ENCODE results near the gene HDGFL3.

The HDGFL3 gene

DNA sequence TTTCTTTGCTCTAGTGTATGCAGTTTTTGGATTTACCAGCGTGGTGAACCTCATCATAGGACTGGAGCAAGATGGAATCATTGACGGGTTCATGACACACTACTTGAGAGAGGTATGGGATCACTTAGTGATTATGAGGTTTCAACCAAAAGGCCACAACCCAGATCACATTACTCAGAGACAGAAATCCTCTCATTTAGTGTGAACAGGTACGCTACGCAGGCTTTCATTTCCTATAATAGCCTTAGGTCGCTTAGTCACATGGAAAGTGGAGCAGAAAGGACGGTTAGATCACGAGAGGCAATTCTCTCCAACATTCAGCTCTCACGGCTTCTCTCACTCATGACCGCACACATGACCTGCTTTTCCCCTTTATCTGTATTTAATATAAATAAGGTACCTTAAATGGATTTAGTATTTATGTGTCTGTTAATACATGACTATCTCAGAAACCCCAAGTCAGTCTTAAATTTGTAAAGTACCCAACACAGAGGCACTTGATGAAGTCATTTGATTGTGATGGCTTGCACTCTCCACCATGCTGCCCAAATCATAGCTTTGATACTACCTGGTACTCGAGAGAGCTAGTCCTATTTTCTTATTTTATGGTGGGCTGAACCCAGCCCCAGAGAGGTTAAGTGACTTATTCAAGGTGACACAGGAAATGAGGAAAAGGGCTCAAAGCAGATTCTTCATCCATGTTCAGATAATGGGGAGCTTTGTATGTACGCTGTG is 91.6 kb downstream of the HDGFL3 start:
- Histone ChIP-seq H3K36me3 (ENCODE audit: control insufficient read depth in 1 of 2, insufficient read depth in 2 of 2, low read length in 2 of 2) (peaks cover 0 to 4% of the 10 kb centered on the region in 2 donors), H3K9me3 (ENCODE audit: control insufficient read depth in 1 of 2, low read length in 2 of 2) (no peaks in the 10 kb centered on the region), H3K9ac (ENCODE audit: low read depth in 1 of 2, low read length in 2 of 2) (no peak overlapping the region), H3K27ac (ENCODE audit: low read depth, low read length) (no peak overlapping the region), H3K4me3 (ENCODE audit: low read depth in 1 of 2, low read length in 2 of 2) (no peak overlapping the region), H3K4me1 (ENCODE audit: control insufficient read depth in 1 of 2, insufficient read depth in 2 of 2, low read length in 2 of 2) (no peaks in the 10 kb centered on the region), H3K27me3 (ENCODE audit: control insufficient read depth in 1 of 2, insufficient read depth in 2 of 2, low read length in 2 of 2) (no peaks in the 10 kb centered on the region)

DNA sequence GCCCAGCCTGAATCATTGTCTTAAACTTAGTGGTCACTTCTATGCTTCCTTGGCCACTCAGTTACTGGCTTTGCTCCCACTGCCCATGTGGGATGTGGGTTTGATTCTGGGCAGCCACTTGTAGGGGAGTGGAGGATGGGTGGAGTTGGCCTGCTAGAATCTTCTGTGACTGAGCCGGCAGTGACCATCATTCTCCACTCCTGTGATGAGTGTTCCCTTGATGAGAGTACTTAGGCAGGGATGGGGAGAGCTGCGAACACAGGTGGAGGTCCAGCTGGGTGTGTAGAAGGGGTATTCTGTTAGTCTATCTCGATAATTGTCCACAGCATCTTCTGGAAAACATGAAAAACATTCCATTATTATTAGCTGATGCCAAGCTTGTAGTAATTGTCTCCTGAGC is 92.2 kb downstream of the HDGFL3 start:
- Histone ChIP-seq H3K9me3 (ENCODE audit: control insufficient read depth in 1 of 2, low read length in 2 of 2) (no peaks in the 10 kb centered on the region), H3K4me1 (ENCODE audit: control insufficient read depth in 1 of 2, insufficient read depth in 2 of 2, low read length in 2 of 2) (no peaks in the 10 kb centered on the region), H3K27ac (ENCODE audit: low read depth, low read length) (no peak overlapping the region), H3K4me3 (ENCODE audit: low read depth in 1 of 2, low read length in 2 of 2) (no peak overlapping the region), H3K27me3 (ENCODE audit: control insufficient read depth in 1 of 2, insufficient read depth in 2 of 2, low read length in 2 of 2) (peaks cover 0 to 2% of the 10 kb centered on the region in 2 donors), H3K36me3 (ENCODE audit: control insufficient read depth in 1 of 2, insufficient read depth in 2 of 2, low read length in 2 of 2) (peaks cover 0 to 4% of the 10 kb centered on the region in 2 donors), H3K9ac (ENCODE audit: low read depth in 1 of 2, low read length in 2 of 2) (no peak overlapping the region)

DNA sequence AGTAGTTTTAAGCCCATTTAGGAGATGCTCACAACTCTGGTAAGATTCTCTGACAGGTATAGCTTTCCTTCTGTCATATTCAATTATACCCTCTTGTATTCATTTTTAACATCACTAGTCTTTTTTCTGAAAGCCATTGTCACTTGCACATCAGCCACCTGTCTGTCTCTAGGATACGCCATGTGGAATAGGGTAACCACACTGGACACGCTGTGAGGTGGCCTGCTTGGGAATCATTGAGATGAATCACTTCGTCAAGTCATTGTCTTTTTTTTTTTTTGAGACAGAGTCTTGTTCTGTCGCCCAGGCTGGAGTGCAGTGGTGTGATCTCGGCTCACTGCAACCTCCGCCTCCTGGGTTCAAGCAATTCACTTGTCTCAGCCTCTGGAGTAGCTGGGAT is 92.8 kb downstream of the HDGFL3 start:
- Histone ChIP-seq H3K27me3 (ENCODE audit: control insufficient read depth in 1 of 2, insufficient read depth in 2 of 2, low read length in 2 of 2) (peaks cover 2 to 6% of the 10 kb centered on the region in 2 donors), H3K9ac (ENCODE audit: low read depth in 1 of 2, low read length in 2 of 2) (no peak overlapping the region), H3K27ac (ENCODE audit: low read depth, low read length) (no peak overlapping the region), H3K36me3 (ENCODE audit: control insufficient read depth in 1 of 2, insufficient read depth in 2 of 2, low read length in 2 of 2) (peaks cover 0 to 4% of the 10 kb centered on the region in 2 donors), H3K4me3 (ENCODE audit: low read depth in 1 of 2, low read length in 2 of 2) (no peak overlapping the region), H3K9me3 (ENCODE audit: control insufficient read depth in 1 of 2, low read length in 2 of 2) (no peaks in the 10 kb centered on the region), H3K4me1 (ENCODE audit: control insufficient read depth in 1 of 2, insufficient read depth in 2 of 2, low read length in 2 of 2) (no peaks in the 10 kb centered on the region)

DNA sequence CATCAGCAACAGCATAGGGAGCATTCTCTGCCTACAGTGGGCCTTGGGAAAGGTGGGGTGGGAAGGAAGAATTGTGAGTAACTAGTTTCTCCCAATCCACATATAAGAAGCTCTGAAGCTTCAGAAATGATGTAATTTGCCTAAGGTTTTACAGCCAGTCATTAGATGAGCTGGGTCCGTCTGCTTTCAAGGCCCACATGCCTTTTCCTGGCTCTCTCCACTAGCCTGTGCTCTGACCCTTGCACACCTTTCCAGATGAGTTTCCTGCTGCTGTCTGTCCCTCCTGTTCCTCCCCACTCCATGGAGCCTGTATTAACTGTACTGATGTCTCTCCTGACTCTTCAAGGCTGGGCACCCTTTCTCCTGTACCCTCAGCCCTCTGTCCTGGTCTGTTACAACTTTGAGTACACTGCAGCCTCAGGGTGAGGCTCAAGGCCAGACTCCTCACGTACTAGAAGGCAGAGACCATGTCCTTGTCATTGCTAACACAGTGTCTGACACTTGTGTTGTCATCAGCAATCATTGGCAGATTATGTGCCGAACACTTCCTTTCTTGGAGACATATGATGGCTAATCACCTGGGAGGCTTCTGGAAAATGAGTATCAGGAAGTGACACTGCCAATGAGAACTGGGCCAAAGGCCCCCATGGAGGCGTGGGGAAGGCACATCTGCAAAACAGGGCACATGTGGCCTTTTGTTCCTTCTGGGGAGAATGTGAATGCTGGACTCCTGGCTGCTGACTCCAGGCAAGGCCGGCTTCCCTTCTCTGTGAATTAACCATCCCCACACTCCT is 93.5 kb downstream of the HDGFL3 start:
- Histone ChIP-seq H3K27me3 (ENCODE audit: control insufficient read depth in 1 of 2, insufficient read depth in 2 of 2, low read length in 2 of 2) (peaks cover 7 to 9% of the 10 kb centered on the region in 2 donors), H3K4me1 (ENCODE audit: control insufficient read depth in 1 of 2, insufficient read depth in 2 of 2, low read length in 2 of 2) (no peaks in the 10 kb centered on the region), H3K9ac (ENCODE audit: low read depth in 1 of 2, low read length in 2 of 2) (no peak overlapping the region), H3K36me3 (ENCODE audit: control insufficient read depth in 1 of 2, insufficient read depth in 2 of 2, low read length in 2 of 2) (peaks cover 0 to 4% of the 10 kb centered on the region in 2 donors), H3K9me3 (ENCODE audit: control insufficient read depth in 1 of 2, low read length in 2 of 2) (no peaks in the 10 kb centered on the region), H3K27ac (ENCODE audit: low read depth, low read length) (no peak overlapping the region), H3K4me3 (ENCODE audit: low read depth in 1 of 2, low read length in 2 of 2) (no peak overlapping the region)

DNA sequence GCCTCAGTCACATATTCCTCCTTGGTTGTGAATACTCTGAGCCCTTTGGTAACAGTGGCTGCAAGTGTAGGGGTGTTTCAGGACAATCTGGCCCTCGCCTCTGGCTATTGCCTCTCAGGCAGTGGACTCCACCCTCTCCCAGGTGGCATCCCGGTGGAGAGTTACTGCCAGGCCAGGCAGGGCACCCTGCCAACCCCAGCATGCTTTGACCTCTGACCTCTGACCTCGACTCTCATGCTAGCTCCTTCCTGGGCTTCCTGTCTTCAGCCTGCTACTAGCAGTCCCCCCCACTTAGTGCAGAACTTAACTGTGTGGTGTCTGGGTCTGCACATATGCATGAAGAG is 94.7 kb downstream of the HDGFL3 start:
- Histone ChIP-seq H3K4me3 (ENCODE audit: low read depth in 1 of 2, low read length in 2 of 2) (no peak overlapping the region), H3K27me3 (ENCODE audit: control insufficient read depth in 1 of 2, insufficient read depth in 2 of 2, low read length in 2 of 2) (peaks cover 18 to 21% of the 10 kb centered on the region in 2 donors), H3K9me3 (ENCODE audit: control insufficient read depth in 1 of 2, low read length in 2 of 2) (no peaks in the 10 kb centered on the region), H3K4me1 (ENCODE audit: control insufficient read depth in 1 of 2, insufficient read depth in 2 of 2, low read length in 2 of 2) (no peaks in the 10 kb centered on the region), H3K36me3 (ENCODE audit: control insufficient read depth in 1 of 2, insufficient read depth in 2 of 2, low read length in 2 of 2) (peaks cover 0 to 4% of the 10 kb centered on the region in 2 donors), H3K27ac (ENCODE audit: low read depth, low read length) (no peak overlapping the region), H3K9ac (ENCODE audit: low read depth in 1 of 2, low read length in 2 of 2) (no peak overlapping the region)

DNA sequence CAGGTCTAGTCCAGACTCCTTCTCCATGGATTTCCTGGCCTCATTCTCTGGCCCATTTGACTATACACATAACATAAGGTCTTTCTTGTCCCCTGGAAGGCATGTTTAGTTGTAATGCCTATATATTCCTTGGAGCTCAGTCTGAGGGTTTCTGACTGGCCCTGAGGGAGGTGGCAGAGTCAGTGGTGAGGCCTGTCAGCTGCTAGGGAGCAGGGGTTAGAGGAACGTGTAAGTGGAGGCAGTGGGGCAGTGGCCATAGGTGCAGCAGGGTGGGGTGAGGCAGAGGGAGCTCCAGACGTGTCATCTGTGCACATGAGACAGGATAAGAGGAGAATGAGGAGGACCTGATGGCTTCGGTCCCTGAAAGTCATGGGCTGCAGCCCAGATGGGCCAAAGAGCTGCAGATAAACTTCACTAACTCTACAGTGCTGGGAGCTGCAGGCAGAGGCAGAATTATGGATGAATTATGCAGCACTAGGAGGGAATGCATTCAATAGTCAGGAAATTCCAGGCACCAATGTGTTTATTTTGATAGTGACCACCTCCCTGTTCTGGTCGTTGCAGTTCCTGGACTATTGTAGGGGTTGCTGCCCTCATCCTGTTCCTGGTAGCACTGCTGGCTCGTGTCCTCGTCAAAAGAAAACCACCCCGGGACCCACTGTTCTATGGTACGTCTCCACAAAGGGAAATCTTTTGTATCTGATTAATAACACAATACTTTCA is 95.2 kb downstream of the HDGFL3 start:
- Histone ChIP-seq H3K4me3 (ENCODE audit: low read depth in 1 of 2, low read length in 2 of 2) (no peak overlapping the region), H3K9ac (ENCODE audit: low read depth in 1 of 2, low read length in 2 of 2) (no peak overlapping the region), H3K36me3 (ENCODE audit: control insufficient read depth in 1 of 2, insufficient read depth in 2 of 2, low read length in 2 of 2) (peaks cover 0 to 4% of the 10 kb centered on the region in 2 donors), H3K4me1 (ENCODE audit: control insufficient read depth in 1 of 2, insufficient read depth in 2 of 2, low read length in 2 of 2) (no peaks in the 10 kb centered on the region), H3K9me3 (ENCODE audit: control insufficient read depth in 1 of 2, low read length in 2 of 2) (no peaks in the 10 kb centered on the region), H3K27me3 (ENCODE audit: control insufficient read depth in 1 of 2, insufficient read depth in 2 of 2, low read length in 2 of 2) (peaks cover 21 to 23% of the 10 kb centered on the region in 2 donors), H3K27ac (ENCODE audit: low read depth, low read length) (no peak overlapping the region)

DNA sequence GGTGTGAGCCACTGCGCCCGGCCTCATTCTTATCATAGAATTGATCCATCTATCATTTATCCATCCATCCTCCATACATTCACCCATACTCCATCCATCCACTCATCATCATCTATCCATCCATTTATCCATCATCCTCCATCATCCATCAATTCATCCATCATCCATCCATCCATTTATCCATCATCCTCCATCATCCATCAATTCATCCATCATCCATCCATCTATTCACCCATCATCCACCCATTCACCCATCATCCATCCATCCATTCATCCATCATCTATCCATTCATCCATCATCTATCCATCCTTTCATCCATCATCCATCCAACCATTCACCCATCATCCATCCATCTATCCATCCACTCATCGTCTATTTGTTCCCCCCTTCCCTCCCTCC is 96.5 kb downstream of the HDGFL3 start:
- H3K27ac ChIP-seq (ENCODE audit: low read depth, low read length): no peak overlapping the region
- peaks cover 0 to 4% of the 10 kb centered on the region in 2 donors for H3K36me3 ChIP-seq (ENCODE audit: control insufficient read depth in 1 of 2, insufficient read depth in 2 of 2, low read length in 2 of 2)
- no peak overlapping the region for H3K4me3 ChIP-seq (ENCODE audit: low read depth in 1 of 2, low read length in 2 of 2)
- no peak overlapping the region for H3K9ac ChIP-seq (ENCODE audit: low read depth in 1 of 2, low read length in 2 of 2)
- H3K9me3 ChIP-seq (ENCODE audit: control insufficient read depth in 1 of 2, low read length in 2 of 2): no peaks in the 10 kb centered on the region
- peaks cover 21 to 29% of the 10 kb centered on the region in 2 donors for H3K27me3 ChIP-seq (ENCODE audit: control insufficient read depth in 1 of 2, insufficient read depth in 2 of 2, low read length in 2 of 2)
- no peaks in the 10 kb centered on the region for H3K4me1 ChIP-seq (ENCODE audit: control insufficient read depth in 1 of 2, insufficient read depth in 2 of 2, low read length in 2 of 2)

DNA sequence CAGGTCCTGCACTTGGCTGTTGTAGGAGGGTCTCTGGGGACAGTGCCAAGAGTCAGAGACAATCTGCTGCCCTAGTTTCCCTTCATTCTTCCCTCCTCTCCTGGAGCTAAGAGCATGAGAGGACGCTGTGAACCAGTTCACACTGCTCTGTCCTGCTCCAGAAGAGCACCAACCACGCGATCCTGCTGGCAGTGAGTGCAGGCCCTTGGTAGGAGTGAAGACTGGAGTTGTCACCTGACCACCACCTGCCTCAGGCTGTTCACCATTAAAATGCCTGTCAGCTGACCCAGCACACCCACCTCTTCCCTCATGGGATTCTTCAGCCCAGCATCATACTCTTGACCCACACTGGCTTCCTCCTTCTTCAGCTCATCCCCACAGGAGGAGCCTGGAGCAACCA is 97.2 kb downstream of the HDGFL3 start:
- H3K4me1 ChIP-seq (ENCODE audit: control insufficient read depth in 1 of 2, insufficient read depth in 2 of 2, low read length in 2 of 2): no peaks in the 10 kb centered on the region

DNA sequence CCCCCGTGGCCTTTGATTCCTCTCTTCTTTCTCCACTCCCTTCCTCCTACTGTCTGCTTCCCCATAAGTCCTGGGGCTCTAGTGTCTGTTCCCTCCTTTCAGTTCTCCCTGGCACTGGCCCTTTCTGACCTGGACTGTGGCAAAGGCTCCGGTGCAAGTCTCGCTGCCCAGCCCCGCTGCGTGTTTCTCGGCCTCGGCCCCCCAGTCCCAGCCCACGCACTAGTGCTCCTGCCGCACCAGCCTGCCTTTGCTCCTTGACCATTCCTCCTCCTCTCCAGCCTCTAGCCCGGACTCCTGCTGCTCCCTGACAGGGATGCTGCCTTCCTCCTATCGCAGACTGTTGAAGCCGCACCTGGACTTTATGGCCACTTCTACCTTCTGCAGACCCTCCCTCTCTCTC is 98.1 kb downstream of the HDGFL3 start:
- Histone ChIP-seq H3K27me3 (ENCODE audit: control insufficient read depth in 1 of 2, insufficient read depth in 2 of 2, low read length in 2 of 2) (peaks cover 21 to 29% of the 10 kb centered on the region in 2 donors), H3K4me1 (ENCODE audit: control insufficient read depth in 1 of 2, insufficient read depth in 2 of 2, low read length in 2 of 2) (no peaks in the 10 kb centered on the region), H3K9me3 (ENCODE audit: control insufficient read depth in 1 of 2, low read length in 2 of 2) (no peaks in the 10 kb centered on the region), H3K4me3 (ENCODE audit: low read depth in 1 of 2, low read length in 2 of 2) (no peak overlapping the region), H3K36me3 (ENCODE audit: control insufficient read depth in 1 of 2, insufficient read depth in 2 of 2, low read length in 2 of 2) (no peaks in the 10 kb centered on the region), H3K9ac (ENCODE audit: low read depth in 1 of 2, low read length in 2 of 2) (no peak overlapping the region), H3K27ac (ENCODE audit: low read depth, low read length) (no peak overlapping the region)

More for the DNA sequence above, 97.2 kb downstream of the HDGFL3 start:
- no peak overlapping the region for H3K4me3 ChIP-seq (ENCODE audit: low read depth in 1 of 2, low read length in 2 of 2)
- no peak overlapping the region for H3K9ac ChIP-seq (ENCODE audit: low read depth in 1 of 2, low read length in 2 of 2)
- H3K9me3 ChIP-seq (ENCODE audit: control insufficient read depth in 1 of 2, low read length in 2 of 2): no peaks in the 10 kb centered on the region
- H3K36me3 ChIP-seq (ENCODE audit: control insufficient read depth in 1 of 2, insufficient read depth in 2 of 2, low read length in 2 of 2): peaks cover 0 to 2% of the 10 kb centered on the region in 2 donors
- H3K27me3 ChIP-seq (ENCODE audit: control insufficient read depth in 1 of 2, insufficient read depth in 2 of 2, low read length in 2 of 2): peaks cover 21 to 29% of the 10 kb centered on the region in 2 donors
- H3K27ac ChIP-seq (ENCODE audit: low read depth, low read length): no peak overlapping the region
